Neural progenitor cell (in vitro differentiated cells): ENCODE measurements around the gene ATP5MG. TPM values are rescaled to one million over a fixed set of nuclear protein-coding genes. Genes with fewer than 3 reads are reported as not detected.

ENCODE experiments used
- DNase-seq: peaks from one replicate; pipeline ENCODE4 v3.0.0-alpha.2; 2016; ENCODE audit warnings: low spot score
- H2AFZ ChIP-seq: fragments of 200-600 bp; sonication (generic); replicated peaks from 2 replicates; pipeline ENCODE4 v1.6.1; 2016; ENCODE audit warnings: antibody characterized with exemption
- H3F3A ChIP-seq: fragments of 200-600 bp; sonication (generic); 2 replicates; pipeline ENCODE4 v1.6.1; 2016; ENCODE audit warnings: antibody characterized with exemption, low read depth
- H3K27ac ChIP-seq: fragments of 200-600 bp; sonication (generic); 2 replicates; pipeline ENCODE4 v1.5.1; 2016; ENCODE audit warnings: mild to moderate bottlenecking
- H3K27me3 ChIP-seq: fragments of 200-600 bp; sonication (generic); 2 replicates; pipeline ENCODE4 v1.6.1; 2016; ENCODE audit warnings: mild to moderate bottlenecking, moderate library complexity
- H3K36me3 ChIP-seq: fragments of 200-600 bp; sonication (generic); 2 replicates; pipeline ENCODE4 v1.5.1; 2016
- H3K4me1 ChIP-seq: fragments of 200-600 bp; sonication (generic); 2 replicates; pipeline ENCODE4 v1.6.1; 2016; ENCODE audit warnings: mixed run types
- H3K4me2 ChIP-seq: fragments of 200-600 bp; sonication (generic); 2 replicates; pipeline ENCODE4 v1.6.1; 2016
- H3K4me3 ChIP-seq: fragments of 200-600 bp; sonication (generic); 2 replicates; pipeline ENCODE4 v1.5.1; 2016
- H3K79me2 ChIP-seq: fragments of 200-600 bp; sonication (generic); 2 replicates; pipeline ENCODE4 v1.6.1; 2016; ENCODE audit warnings: low read depth
- H3K9ac ChIP-seq: fragments of 200-600 bp; sonication (generic); 2 replicates; pipeline ENCODE4 v1.6.1; 2016
- H3K9me3 ChIP-seq: fragments of 200-600 bp; sonication (generic); 2 replicates; pipeline ENCODE4 v1.5.1; 2016; ENCODE audit warnings: low read depth
- H4K20me1 ChIP-seq: fragments of 200-600 bp; sonication (generic); 2 replicates; pipeline ENCODE4 v1.6.1; 2016; ENCODE audit warnings: low read depth
- H3K27ac Mint-ChIP-seq: 3 replicates; pipeline ENCODE4 v1.8.0; 2021; ENCODE audit warnings: mixed read lengths
- H3K27me3 Mint-ChIP-seq: 2 replicates; pipeline ENCODE4 v1.8.0; 2022; ENCODE audit warnings: low read depth, mild to moderate bottlenecking, inconsistent platforms, moderate library complexity, mixed read lengths; ENCODE audit not compliant: insufficient read depth
- H3K36me3 Mint-ChIP-seq: 3 replicates; pipeline ENCODE4 v1.8.0; 2021; ENCODE audit warnings: mixed read lengths
- H3K4me1 Mint-ChIP-seq: 3 replicates; pipeline ENCODE4 v1.8.0; 2021; ENCODE audit warnings: mixed read lengths
- H3K4me3 Mint-ChIP-seq: 3 replicates; pipeline ENCODE4 v1.8.0; 2021; ENCODE audit warnings: mild to moderate bottlenecking, moderate library complexity, mixed read lengths
- H3K9me3 Mint-ChIP-seq: 3 replicates; pipeline ENCODE4 v1.8.0; 2020; ENCODE audit warnings: mixed read lengths
- CTCF ChIP-seq: fragments of 200-600 bp; sonication (generic); IDR thresholded peaks from 2 replicates; pipeline ENCODE4 v1.5.1; 2017; ENCODE audit warnings: antibody characterized with exemption, mild to moderate bottlenecking
- EZH2 ChIP-seq: fragments of 200-600 bp; sonication (generic); IDR thresholded peaks from 2 replicates; pipeline ENCODE4 v1.6.1; 2017; ENCODE audit warnings: antibody characterized with exemption, mild to moderate bottlenecking, moderate library complexity
- EZH2phosphoT487 ChIP-seq: fragments of 200-600 bp; sonication (generic); IDR thresholded peaks from 2 replicates; pipeline ENCODE4 v1.6.1; 2017; ENCODE audit warnings: antibody characterized with exemption
- total RNA-seq: library from RNA; depleted of rRNA; stranded (reverse); fragments of >200 nt; gene quantifications from 2 replicates; pipeline ENCODE4 v1.2.3, GENCODE V29; 2015; ENCODE audit warnings: low replicate concordance

The ATP5MG gene
- total RNA-seq, 1 donor from 2014 or later, result 113 TPM

GRCh38 chr11:118382954-118383353 is 18.5 kb upstream of the ATP5MG start:
- H2AFZ ChIP-seq, result no peak overlapping the region
- Mint-ChIP-seq H3K27me3 (no peaks in the 10 kb centered on the region), H3K36me3 (peaks cover 14% of the 10 kb centered on the region), H3K4me3 (no peak overlapping the region), H3K9me3 (no peaks in the 10 kb centered on the region), H3K4me1 (no peaks in the 10 kb centered on the region), H3K27ac (no peak overlapping the region)
- H3K27me3 ChIP-seq, result no peaks in the 10 kb centered on the region
- H3K36me3 ChIP-seq, result peaks cover 28% of the 10 kb centered on the region
- H3F3A ChIP-seq, result no peaks in the 10 kb centered on the region
- H3K27ac ChIP-seq, result no peak overlapping the region
- no peaks in the 10 kb centered on the region for H4K20me1 ChIP-seq
- H3K4me2 ChIP-seq, result no peak overlapping the region
- no peak for DNase-seq
- no peaks in the 10 kb centered on the region for H3K9me3 ChIP-seq
- no peaks in the 10 kb centered on the region for H3K79me2 ChIP-seq
- H3K4me3 ChIP-seq, result no peak overlapping the region
- TF ChIP-seq CTCF (no peak), EZH2phosphoT487 (no peak), EZH2 (no peak)
- H3K9ac ChIP-seq, result no peak overlapping the region
- H3K4me1 ChIP-seq, result no peaks in the 10 kb centered on the region

GRCh38 chr11:118383657-118384056 is 17.7 kb upstream of the ATP5MG start:
- H3K9ac ChIP-seq, result no peak overlapping the region
- no peaks in the 10 kb centered on the region for H3K79me2 ChIP-seq
- no peak overlapping the region for H3K4me2 ChIP-seq
- Mint-ChIP-seq H3K27me3 (no peaks in the 10 kb centered on the region), H3K9me3 (no peaks in the 10 kb centered on the region), H3K27ac (no peak overlapping the region), H3K36me3 (peaks cover 14% of the 10 kb centered on the region), H3K4me3 (no peak overlapping the region), H3K4me1 (no peaks in the 10 kb centered on the region)
- H2AFZ ChIP-seq, result no peak overlapping the region
- no peak overlapping the region for H3K27ac ChIP-seq
- no peak overlapping the region for H3K4me3 ChIP-seq
- H3K9me3 ChIP-seq, result no peaks in the 10 kb centered on the region
- no peaks in the 10 kb centered on the region for H3K27me3 ChIP-seq
- no peaks in the 10 kb centered on the region for H3F3A ChIP-seq
- no peaks in the 10 kb centered on the region for H3K4me1 ChIP-seq
- H3K36me3 ChIP-seq, result peaks cover 25% of the 10 kb centered on the region
- TF ChIP-seq EZH2phosphoT487 (no peak), CTCF (no peak), EZH2 (no peak)
- H4K20me1 ChIP-seq, result no peaks in the 10 kb centered on the region
- no peak for DNase-seq

GRCh38 chr11:118396097-118396501 is 5.3 kb upstream of the ATP5MG start:
- TF ChIP-seq EZH2 (no peak), EZH2phosphoT487 (no peak)
- Histone ChIP-seq H4K20me1 (no peaks in the 10 kb centered on the region), H3K9ac (no peak overlapping the region), H2AFZ (no peak overlapping the region), H3K9me3 (no peaks in the 10 kb centered on the region), H3K36me3 (no peaks in the 10 kb centered on the region), H3K27me3 (no peaks in the 10 kb centered on the region), H3F3A (peaks cover 20% of the 10 kb centered on the region), H3K79me2 (no peaks in the 10 kb centered on the region), H3K4me3 (no peak overlapping the region), H3K4me2 (no peak overlapping the region), H3K4me1 (no peaks in the 10 kb centered on the region), H3K27ac (no peak overlapping the region)
- Mint-ChIP-seq H3K4me3 (no peak overlapping the region), H3K27ac (no peak overlapping the region), H3K36me3 (peaks cover 4% of the 10 kb centered on the region), H3K27me3 (no peaks in the 10 kb centered on the region), H3K9me3 (no peaks in the 10 kb centered on the region), H3K4me1 (peaks cover 9% of the 10 kb centered on the region)
- DNase-seq, result no peak

DNA sequence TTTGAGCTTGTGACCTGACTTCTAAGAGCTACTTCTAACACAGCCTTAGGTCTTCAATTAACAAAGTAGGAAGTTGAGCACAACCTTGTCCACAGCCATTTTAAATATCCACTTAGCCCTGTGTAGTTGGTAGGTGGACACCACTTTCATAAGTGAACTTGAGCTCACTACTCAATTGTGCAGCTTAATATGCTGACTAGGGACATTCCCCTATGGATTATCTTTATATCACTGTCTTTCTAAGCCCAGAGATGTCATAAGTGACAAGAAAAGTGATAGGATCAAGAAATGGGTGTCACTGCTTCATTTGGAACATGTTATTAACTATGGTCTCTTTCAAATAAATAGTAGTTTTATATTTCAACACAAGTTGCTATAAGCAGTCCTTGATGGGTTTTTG is 4.0 kb upstream of the ATP5MG start:
- no peaks in the 10 kb centered on the region for H3K9me3 ChIP-seq
- Mint-ChIP-seq H3K27me3 (no peaks in the 10 kb centered on the region), H3K9me3 (no peaks in the 10 kb centered on the region), H3K27ac (no peak overlapping the region), H3K4me3 (no peak overlapping the region), H3K36me3 (peaks cover 4% of the 10 kb centered on the region), H3K4me1 (peaks cover 15% of the 10 kb centered on the region)
- H3K9ac ChIP-seq, result no peak overlapping the region
- peaks cover 12% of the 10 kb centered on the region for H3K79me2 ChIP-seq
- H3K4me3 ChIP-seq, result no peak overlapping the region
- H3K27me3 ChIP-seq, result no peaks in the 10 kb centered on the region
- peaks cover 6% of the 10 kb centered on the region for H4K20me1 ChIP-seq
- TF ChIP-seq EZH2phosphoT487, result no peak
- no peak for TF ChIP-seq CTCF
- TF ChIP-seq EZH2, result no peak
- no peak overlapping the region for H3K27ac ChIP-seq
- no peak overlapping the region for H2AFZ ChIP-seq
- H3K4me1 ChIP-seq, result no peaks in the 10 kb centered on the region
- no peaks in the 10 kb centered on the region for H3K36me3 ChIP-seq
- peaks cover 23% of the 10 kb centered on the region for H3F3A ChIP-seq
- DNase-seq, result no peak
- H3K4me2 ChIP-seq, result no peak overlapping the region
